ENCODE measurements around the gene TTC39B. TPM values are rescaled to one million over a fixed set of nuclear protein-coding genes. Genes with fewer than 3 reads are reported as not detected.

TTC39B gene
- total and polyA plus RNA-seq, 4 donors = 1.8 to 11.7 (median 2.8) TPM

DNA sequence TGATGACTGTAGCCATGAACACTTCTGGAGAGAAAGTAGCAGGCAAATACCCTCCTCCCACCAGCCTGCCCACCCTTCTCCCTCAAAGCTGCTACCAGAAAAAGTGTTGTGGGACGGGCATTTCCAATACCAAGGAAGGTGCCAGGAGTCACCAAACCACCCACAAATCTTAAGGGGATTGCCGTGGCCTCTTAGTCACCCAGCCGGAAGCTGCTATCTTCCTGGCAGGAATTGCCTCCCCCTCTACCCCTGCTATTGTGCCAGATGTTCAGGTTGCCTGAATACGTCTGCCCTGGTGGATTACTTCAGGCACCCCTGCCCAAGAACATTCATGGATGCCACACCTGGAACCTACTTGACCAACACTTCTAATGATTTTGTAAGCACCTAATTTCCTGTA is 156.1 kb downstream of the TTC39B start:
- Histone ChIP-seq H3K4me1 (ENCODE audit: control insufficient read depth in 4 of 4, insufficient read depth in 4 of 4, low read length in 3 of 4) (peaks cover 0 to 2% (median under 1%) of the 10 kb centered on the region in 4 donors), H3K4me3 (ENCODE audit: low read depth in 1 of 3, low read length in 3 of 3) (no peak overlapping the region), H3K36me3 (ENCODE audit: control insufficient read depth in 4 of 4, insufficient read depth in 3 of 4, low read depth in 1 of 4, low read length in 3 of 4) (no peaks in the 10 kb centered on the region), H3K27me3 (ENCODE audit: control insufficient read depth in 4 of 4, insufficient read depth in 4 of 4, low read length in 3 of 4) (no peaks in the 10 kb centered on the region), H3K27ac (ENCODE audit: low read depth in 1 of 2, low read length in 2 of 2) (no peak overlapping the region), H3K9ac (ENCODE audit: low read depth in 1 of 2, low read length in 2 of 2) (no peak overlapping the region), H3K9me3 (ENCODE audit: control insufficient read depth in 4 of 4, low read length in 3 of 4) (no peaks in the 10 kb centered on the region)
- DNase-seq (ENCODE audit: low spot score) = no peak
- 83% methylated on average over 4 of the region's 4 CpGs for WGBS
- no peak for TF ChIP-seq FOXA1 (IDR thresholded peaks at IDR 0.05)
- TF ChIP-seq HNF4A (conservative IDR thresholded peaks at IDR 0.05) = no peak
- TF ChIP-seq, protein P1, sequence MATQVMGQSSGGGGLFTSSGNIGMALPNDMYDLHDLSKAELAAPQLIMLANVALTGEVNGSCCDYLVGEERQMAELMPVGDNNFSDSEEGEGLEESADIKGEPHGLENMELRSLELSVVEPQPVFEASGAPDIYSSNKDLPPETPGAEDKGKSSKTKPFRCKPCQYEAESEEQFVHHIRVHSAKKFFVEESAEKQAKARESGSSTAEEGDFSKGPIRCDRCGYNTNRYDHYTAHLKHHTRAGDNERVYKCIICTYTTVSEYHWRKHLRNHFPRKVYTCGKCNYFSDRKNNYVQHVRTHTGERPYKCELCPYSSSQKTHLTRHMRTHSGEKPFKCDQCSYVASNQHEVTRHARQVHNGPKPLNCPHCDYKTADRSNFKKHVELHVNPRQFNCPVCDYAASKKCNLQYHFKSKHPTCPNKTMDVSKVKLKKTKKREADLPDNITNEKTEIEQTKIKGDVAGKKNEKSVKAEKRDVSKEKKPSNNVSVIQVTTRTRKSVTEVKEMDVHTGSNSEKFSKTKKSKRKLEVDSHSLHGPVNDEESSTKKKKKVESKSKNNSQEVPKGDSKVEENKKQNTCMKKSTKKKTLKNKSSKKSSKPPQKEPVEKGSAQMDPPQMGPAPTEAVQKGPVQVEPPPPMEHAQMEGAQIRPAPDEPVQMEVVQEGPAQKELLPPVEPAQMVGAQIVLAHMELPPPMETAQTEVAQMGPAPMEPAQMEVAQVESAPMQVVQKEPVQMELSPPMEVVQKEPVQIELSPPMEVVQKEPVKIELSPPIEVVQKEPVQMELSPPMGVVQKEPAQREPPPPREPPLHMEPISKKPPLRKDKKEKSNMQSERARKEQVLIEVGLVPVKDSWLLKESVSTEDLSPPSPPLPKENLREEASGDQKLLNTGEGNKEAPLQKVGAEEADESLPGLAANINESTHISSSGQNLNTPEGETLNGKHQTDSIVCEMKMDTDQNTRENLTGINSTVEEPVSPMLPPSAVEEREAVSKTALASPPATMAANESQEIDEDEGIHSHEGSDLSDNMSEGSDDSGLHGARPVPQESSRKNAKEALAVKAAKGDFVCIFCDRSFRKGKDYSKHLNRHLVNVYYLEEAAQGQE (IDR thresholded peaks at IDR 0.05) = no peak
- TF ChIP-seq EGR1 (IDR thresholded peaks at IDR 0.05; ENCODE audit: low read depth in 2 of 2) = no peak
- no peak for TF ChIP-seq RAD21 (IDR thresholded peaks at IDR 0.05)
- TF ChIP-seq SP1 (IDR thresholded peaks at IDR 0.05) = no peak
- TF ChIP-seq, protein P2, sequence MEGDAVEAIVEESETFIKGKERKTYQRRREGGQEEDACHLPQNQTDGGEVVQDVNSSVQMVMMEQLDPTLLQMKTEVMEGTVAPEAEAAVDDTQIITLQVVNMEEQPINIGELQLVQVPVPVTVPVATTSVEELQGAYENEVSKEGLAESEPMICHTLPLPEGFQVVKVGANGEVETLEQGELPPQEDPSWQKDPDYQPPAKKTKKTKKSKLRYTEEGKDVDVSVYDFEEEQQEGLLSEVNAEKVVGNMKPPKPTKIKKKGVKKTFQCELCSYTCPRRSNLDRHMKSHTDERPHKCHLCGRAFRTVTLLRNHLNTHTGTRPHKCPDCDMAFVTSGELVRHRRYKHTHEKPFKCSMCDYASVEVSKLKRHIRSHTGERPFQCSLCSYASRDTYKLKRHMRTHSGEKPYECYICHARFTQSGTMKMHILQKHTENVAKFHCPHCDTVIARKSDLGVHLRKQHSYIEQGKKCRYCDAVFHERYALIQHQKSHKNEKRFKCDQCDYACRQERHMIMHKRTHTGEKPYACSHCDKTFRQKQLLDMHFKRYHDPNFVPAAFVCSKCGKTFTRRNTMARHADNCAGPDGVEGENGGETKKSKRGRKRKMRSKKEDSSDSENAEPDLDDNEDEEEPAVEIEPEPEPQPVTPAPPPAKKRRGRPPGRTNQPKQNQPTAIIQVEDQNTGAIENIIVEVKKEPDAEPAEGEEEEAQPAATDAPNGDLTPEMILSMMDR (IDR thresholded peaks at IDR 0.05; ENCODE audit: low read depth, low read length, missing input control) = no peak
- TF ChIP-seq GABPA (IDR thresholded peaks at IDR 0.05 in 1 of 2, conservative IDR thresholded peaks at IDR 0.05 in 1 of 2) = no peak
- no peak for TF ChIP-seq ZBTB33 (IDR thresholded peaks at IDR 0.05)
- no peak for TF ChIP-seq JUND (IDR thresholded peaks at IDR 0.05)
- TF ChIP-seq HNF4G (IDR thresholded peaks at IDR 0.05) = no peak

DNA sequence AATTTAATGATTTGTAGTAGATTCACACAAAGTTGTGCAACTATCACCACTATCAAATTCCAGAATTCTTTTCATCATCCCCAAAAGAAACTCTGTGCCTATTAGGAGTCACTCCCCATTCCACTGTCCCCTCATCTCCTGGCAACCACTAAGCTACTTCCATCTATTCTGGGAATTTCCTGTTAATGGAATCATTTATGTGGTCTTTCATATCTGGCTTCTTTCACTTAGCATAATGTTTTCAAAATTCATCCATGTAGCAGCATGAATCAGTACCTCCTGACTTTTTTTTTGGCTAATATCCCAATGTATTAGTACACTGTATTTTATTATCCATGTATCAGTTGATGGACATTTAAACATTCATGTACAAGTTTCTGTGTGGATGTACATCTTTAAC is 157.6 kb downstream of the TTC39B start:
- no peak overlapping the region for H3K4me3 ChIP-seq (ENCODE audit: low read depth in 1 of 3, low read length in 3 of 3)
- TF ChIP-seq, protein P3, sequence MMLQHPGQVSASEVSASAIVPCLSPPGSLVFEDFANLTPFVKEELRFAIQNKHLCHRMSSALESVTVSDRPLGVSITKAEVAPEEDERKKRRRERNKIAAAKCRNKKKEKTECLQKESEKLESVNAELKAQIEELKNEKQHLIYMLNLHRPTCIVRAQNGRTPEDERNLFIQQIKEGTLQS (IDR thresholded peaks at IDR 0.05) = no peak
- no peak for TF ChIP-seq TAF1 (conservative IDR thresholded peaks at IDR 0.05)
- TF ChIP-seq EGR1 (IDR thresholded peaks at IDR 0.05; ENCODE audit: low read depth in 2 of 2) = no peak
- TF ChIP-seq GABPA (IDR thresholded peaks at IDR 0.05 in 1 of 2, conservative IDR thresholded peaks at IDR 0.05 in 1 of 2) = no peak
- TF ChIP-seq RXRA (IDR thresholded peaks at IDR 0.05) = no peak
- TF ChIP-seq, protein P4, sequence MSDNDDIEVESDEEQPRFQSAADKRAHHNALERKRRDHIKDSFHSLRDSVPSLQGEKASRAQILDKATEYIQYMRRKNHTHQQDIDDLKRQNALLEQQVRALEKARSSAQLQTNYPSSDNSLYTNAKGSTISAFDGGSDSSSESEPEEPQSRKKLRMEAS (IDR thresholded peaks at IDR 0.05) = no peak
- no peak for TF ChIP-seq RAD21 (IDR thresholded peaks at IDR 0.05)
- no peak for TF ChIP-seq SP1 (IDR thresholded peaks at IDR 0.05)
- no peak for TF ChIP-seq YY1 (IDR thresholded peaks at IDR 0.05)
- no peaks in the 10 kb centered on the region for H3K36me3 ChIP-seq (ENCODE audit: control insufficient read depth in 4 of 4, insufficient read depth in 3 of 4, low read depth in 1 of 4, low read length in 3 of 4)
- no peaks in the 10 kb centered on the region for H3K27me3 ChIP-seq (ENCODE audit: control insufficient read depth in 4 of 4, insufficient read depth in 4 of 4, low read length in 3 of 4)
- no peaks in the 10 kb centered on the region for H3K9me3 ChIP-seq (ENCODE audit: control insufficient read depth in 4 of 4, low read length in 3 of 4)
- no peak overlapping the region for H3K9ac ChIP-seq (ENCODE audit: low read depth in 1 of 2, low read length in 2 of 2)
- H3K27ac ChIP-seq (ENCODE audit: low read depth in 1 of 2, low read length in 2 of 2) = no peak overlapping the region
- no peaks in the 10 kb centered on the region for H3K4me1 ChIP-seq (ENCODE audit: control insufficient read depth in 4 of 4, insufficient read depth in 4 of 4, low read length in 3 of 4)
- no peak for DNase-seq (ENCODE audit: low spot score)
